MCF 10A (cell line): Measurements from ENCODE around the gene HIPK4. TPM values are rescaled to one million over a fixed set of nuclear protein-coding genes. Genes with fewer than 3 reads are reported as not detected.

Experiments used
- BruUV-seq: library from RNA; stranded (reverse); fragments of 400-500 nt; replicated peaks from 2 replicates; lab custom pipeline; 2021; lab: Mats Ljungman, UMichigan
- CTCF ChIA-PET: fragments of 300-600 bp; sonication (Branson Sonifier 250); formaldehyde crosslinking; extraction: SDS; loops from one replicate; lab custom pipeline; 2021; ENCODE audit warnings: antibody characterized with exemption, inconsistent platforms; lab: Yijun Ruan, JAX
- POLR2A ChIA-PET: fragments of 300-600, 350-650 bp; sonication (Branson Sonifier 250); formaldehyde crosslinking; extraction: SDS; loops from one replicate; lab custom pipeline; 2020; ENCODE audit warnings: antibody characterized with exemption, inconsistent platforms; lab: Yijun Ruan, JAX
- DNase-seq: peaks from one replicate; pipeline ENCODE4 v3.0.0-alpha.2; 2018; ENCODE audit not compliant: unreplicated experiment
- H3K27ac Mint-ChIP-seq: one replicate; pipeline ENCODE4 v1.8.0; 2022; ENCODE audit warnings: mild to moderate bottlenecking, low read depth, mixed read lengths; ENCODE audit not compliant: unreplicated experiment
- H3K27me3 Mint-ChIP-seq: one replicate; pipeline ENCODE4 v1.8.0; 2022; ENCODE audit warnings: mixed read lengths; ENCODE audit not compliant: insufficient read depth, unreplicated experiment
- H3K36me3 Mint-ChIP-seq: one replicate; pipeline ENCODE4 v1.8.0; 2022; ENCODE audit warnings: mild to moderate bottlenecking, moderate library complexity, mixed read lengths; ENCODE audit not compliant: insufficient read depth, unreplicated experiment
- H3K4me1 Mint-ChIP-seq: one replicate; pipeline ENCODE4 v1.8.0; 2022; ENCODE audit warnings: mixed read lengths; ENCODE audit not compliant: insufficient read depth, unreplicated experiment
- H3K4me3 Mint-ChIP-seq: one replicate; pipeline ENCODE4 v1.8.0; 2022; ENCODE audit warnings: mild to moderate bottlenecking, moderate library complexity, mixed read lengths; ENCODE audit not compliant: unreplicated experiment
- H3K9me3 Mint-ChIP-seq: one replicate; pipeline ENCODE4 v1.8.0; 2022; ENCODE audit warnings: mixed read lengths; ENCODE audit not compliant: unreplicated experiment
- CTCF ChIP-seq: fragments of 200-600 bp; IDR thresholded peaks from one replicate; pipeline ENCODE4 v1.8.0; 2022; ENCODE audit warnings: antibody characterized with exemption, mild to moderate bottlenecking; ENCODE audit not compliant: unreplicated experiment
- intact Hi-C: fragments of 100-400 bp; cut with micrococcal nuclease; formaldehyde crosslinking; loops from 2 replicates; pipeline ENCODE4 v1.14.1; 2022
- total RNA-seq: library from RNA; stranded (reverse); gene quantifications from 2 replicates; pipeline ENCODE4 v1.2.3, GENCODE V29; 2022

Gene HIPK4
- total RNA-seq, 1 experiment from 2014 or later, result not detected

DNA sequence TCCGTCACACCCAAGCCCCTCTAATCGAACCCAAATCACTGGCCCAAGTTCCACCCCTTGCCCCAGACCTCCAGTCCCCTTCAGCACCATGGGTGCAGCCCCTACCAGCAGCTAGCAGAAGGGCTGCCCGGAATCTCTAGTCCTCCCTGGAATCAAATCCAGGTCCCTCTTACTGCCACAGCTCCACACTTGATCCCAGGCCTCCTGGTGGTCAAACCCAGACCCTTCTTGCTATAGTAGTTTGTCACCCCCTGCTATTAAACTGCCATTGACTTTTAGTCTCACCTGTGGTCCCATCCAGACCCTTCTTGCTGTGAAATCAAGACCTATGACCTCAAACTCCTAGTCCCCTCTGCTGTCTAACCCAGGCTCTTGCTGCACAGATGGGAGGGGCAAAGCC lies 8.7 kb downstream of the HIPK4 start:
- intact Hi-C loops, result no loop called here
- DNase-seq, result no peak
- Mint-ChIP-seq H3K9me3 (no peaks in the 10 kb centered on the region), H3K27ac (no peak overlapping the region), H3K36me3 (peaks cover 6% of the 10 kb centered on the region), H3K4me1 (no peaks in the 10 kb centered on the region), H3K4me3 (no peak overlapping the region), H3K27me3 (peaks cover 14% of the 10 kb centered on the region)
- POLR2A ChIA-PET, result no interaction called here
- CTCF ChIA-PET, result interaction anchor here (0.6 to 1.1 kb wide), 2 partner anchors 76 to 84 kb away, joined by 3 to 8 read pairs; no protein-coding TSS in a partner anchor
- no peak for TF ChIP-seq CTCF
- BruUV-seq, result no TSS peak

DNA sequence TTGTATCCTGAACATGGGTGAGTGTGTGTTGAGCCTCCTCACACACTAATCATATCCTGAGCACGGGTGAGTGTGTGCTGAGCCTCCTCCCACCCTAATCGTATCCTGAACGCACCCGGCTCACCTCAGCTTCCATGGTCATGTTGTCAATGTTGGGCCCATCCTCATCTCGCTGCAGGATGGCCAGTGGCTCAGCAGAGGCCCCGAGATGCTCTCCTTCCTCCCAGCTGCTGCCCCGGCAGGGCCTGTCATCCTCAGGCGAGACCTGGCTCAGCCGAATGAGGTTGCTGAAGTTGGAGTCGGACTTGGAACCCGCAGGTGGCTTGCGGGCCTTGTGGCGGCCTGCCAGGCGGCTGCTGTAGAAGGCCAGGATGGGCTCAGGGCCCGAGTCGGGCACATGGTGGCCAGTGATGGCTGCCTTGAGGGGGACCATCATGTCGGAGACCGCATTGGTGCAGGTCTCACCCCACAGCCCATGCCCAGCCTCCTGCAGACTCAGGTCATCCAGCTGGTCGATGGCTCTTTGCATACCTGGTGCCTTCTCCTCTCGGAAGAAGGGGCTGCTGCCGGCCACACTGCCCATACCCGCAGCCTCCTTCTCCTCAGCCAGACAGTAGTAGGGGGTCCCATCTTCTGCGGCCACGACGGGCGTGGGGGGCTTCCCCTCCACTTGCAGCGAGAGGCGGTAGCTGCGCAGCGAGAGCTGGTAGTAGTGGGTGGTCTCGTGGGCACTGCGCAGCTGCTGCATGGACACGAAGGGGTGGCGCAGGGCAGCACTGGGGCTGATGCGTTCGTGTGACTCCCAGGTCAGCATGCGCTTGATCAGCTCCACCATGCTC lies 9.6 kb downstream of the HIPK4 start:
- CTCF ChIA-PET, result interaction anchor here (0.6 to 1.1 kb wide), 2 partner anchors 75 to 83 kb away, joined by 3 to 8 read pairs; no protein-coding TSS in a partner anchor
- POLR2A ChIA-PET, result no interaction called here
- peaks cover 7% of the 10 kb centered on the region for H3K36me3 Mint-ChIP-seq
- H3K27me3 Mint-ChIP-seq, result peaks cover 10% of the 10 kb centered on the region
- intact Hi-C loops, result no loop called here
- H3K27ac Mint-ChIP-seq, result no peak overlapping the region
- H3K4me3 Mint-ChIP-seq, result no peak overlapping the region
- BruUV-seq, result no TSS peak
- DNase-seq, result no peak
- no peaks in the 10 kb centered on the region for H3K4me1 Mint-ChIP-seq
- TF ChIP-seq CTCF, result no peak
- no peaks in the 10 kb centered on the region for H3K9me3 Mint-ChIP-seq

- Mint-ChIP-seq H3K4me1 (no peaks in the 10 kb centered on the region), H3K27me3 (peaks cover 2% of the 10 kb centered on the region), H3K4me3 (no peak overlapping the region), H3K36me3 (peaks cover 15% of the 10 kb centered on the region), H3K9me3 (no peaks in the 10 kb centered on the region), H3K27ac (no peak overlapping the region)
- no peak for DNase-seq
- ChIA-PET CTCF (interaction anchor here (0.6 to 1.1 kb wide), 2 partner anchors 29 to 74 kb away, joined by 3 read pairs; no protein-coding TSS in a partner anchor), POLR2A (interaction anchor here (0.6 to 0.8 kb wide), 2 partner anchors 17 to 66 kb away, joined by 3 read pairs; no protein-coding TSS in a partner anchor)
- intact Hi-C loops, result no loop called here
- BruUV-seq, result no TSS peak
- no peak for TF ChIP-seq CTCF
Measured at GRCh38 chr19:40379446-40380198, 10.4 kb downstream of the HIPK4 start.

DNA sequence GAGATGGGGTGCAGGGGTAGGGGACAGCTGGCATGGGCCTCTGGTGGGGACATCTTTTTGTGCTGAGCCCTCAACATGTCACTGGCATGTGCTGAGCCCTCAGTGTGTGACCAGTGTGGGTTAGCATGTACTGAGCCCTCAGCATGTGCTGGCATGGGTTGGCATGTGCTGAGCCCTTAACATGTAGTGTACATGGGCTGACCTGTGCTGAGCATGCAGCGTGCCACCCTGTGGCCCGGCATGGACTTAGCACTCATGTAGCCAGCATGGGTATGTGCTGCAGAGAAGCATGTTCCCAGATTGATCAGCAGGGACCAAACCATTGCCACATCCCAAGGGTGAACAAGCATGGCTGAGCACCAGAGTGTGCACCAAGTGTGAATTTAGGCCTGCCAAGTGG lies 11.5 kb downstream of the HIPK4 start:
- H3K4me3 Mint-ChIP-seq, result no peak overlapping the region
- POLR2A ChIA-PET, result no interaction called here
- no peaks in the 10 kb centered on the region for H3K4me1 Mint-ChIP-seq
- no peak for DNase-seq
- intact Hi-C loops, result no loop called here
- CTCF ChIA-PET, result no interaction called here
- TF ChIP-seq CTCF, result no peak
- H3K9me3 Mint-ChIP-seq, result no peaks in the 10 kb centered on the region
- peaks cover 24% of the 10 kb centered on the region for H3K36me3 Mint-ChIP-seq
- no peak overlapping the region for H3K27ac Mint-ChIP-seq
- BruUV-seq, result no TSS peak
- no peaks in the 10 kb centered on the region for H3K27me3 Mint-ChIP-seq
